K562 (cell line): ENCODE measurements around the gene MYH6.

Experiments
- E2F1 ChIP-seq: sonication (generic); formaldehyde crosslinking; IDR thresholded peaks from 2 replicates; pipeline ENCODE4 v1.8.1; 2023; ENCODE audit warnings: mild to moderate bottlenecking, missing genetic modification reagents, moderate library complexity
- HDAC2 ChIP-seq: fragments of 450-650 bp; IDR thresholded peaks from 2 replicates; pipeline ENCODE4 v1.6.1; 2016; ENCODE audit warnings: mild to moderate bottlenecking
- HDAC6 ChIP-seq: IDR thresholded peaks from 2 replicates; pipeline ENCODE4 v1.6.1; 2012; ENCODE audit warnings: low read depth, mild to moderate bottlenecking, control low read depth, inconsistent platforms, low read length, moderate library complexity
- HDGF ChIP-seq: fragments of 450-650 bp; IDR thresholded peaks from 2 replicates; pipeline ENCODE4 v1.6.1; 2016
- MAX ChIP-seq: sonication (generic); formaldehyde crosslinking; IDR thresholded peaks from 2 replicates; pipeline ENCODE4 v1.9.0; 2022; ENCODE audit warnings: mild to moderate bottlenecking, missing genetic modification reagents
- MCM7 ChIP-seq, 2 experiments: fragments of 450-650 bp; IDR thresholded peaks; 2 replicates each; pipeline ENCODE4 v1.6.1; 2016 to 2018

GRCh38 chr14:23408307-23408630 is 196 bp upstream of the MYH6 start:
- no peak for TF ChIP-seq E2F1 (CRISPR knock-in tag)
- TF ChIP-seq MAX: no peak
- TF ChIP-seq HDGF: no peak
- TF ChIP-seq HDAC6: no peak
- TF ChIP-seq MCM7 (IDR thresholded peaks at IDR 0.05): no peak
- no peak for TF ChIP-seq HDAC2
